ENCODE measurements around the gene DLL3.

DNA sequence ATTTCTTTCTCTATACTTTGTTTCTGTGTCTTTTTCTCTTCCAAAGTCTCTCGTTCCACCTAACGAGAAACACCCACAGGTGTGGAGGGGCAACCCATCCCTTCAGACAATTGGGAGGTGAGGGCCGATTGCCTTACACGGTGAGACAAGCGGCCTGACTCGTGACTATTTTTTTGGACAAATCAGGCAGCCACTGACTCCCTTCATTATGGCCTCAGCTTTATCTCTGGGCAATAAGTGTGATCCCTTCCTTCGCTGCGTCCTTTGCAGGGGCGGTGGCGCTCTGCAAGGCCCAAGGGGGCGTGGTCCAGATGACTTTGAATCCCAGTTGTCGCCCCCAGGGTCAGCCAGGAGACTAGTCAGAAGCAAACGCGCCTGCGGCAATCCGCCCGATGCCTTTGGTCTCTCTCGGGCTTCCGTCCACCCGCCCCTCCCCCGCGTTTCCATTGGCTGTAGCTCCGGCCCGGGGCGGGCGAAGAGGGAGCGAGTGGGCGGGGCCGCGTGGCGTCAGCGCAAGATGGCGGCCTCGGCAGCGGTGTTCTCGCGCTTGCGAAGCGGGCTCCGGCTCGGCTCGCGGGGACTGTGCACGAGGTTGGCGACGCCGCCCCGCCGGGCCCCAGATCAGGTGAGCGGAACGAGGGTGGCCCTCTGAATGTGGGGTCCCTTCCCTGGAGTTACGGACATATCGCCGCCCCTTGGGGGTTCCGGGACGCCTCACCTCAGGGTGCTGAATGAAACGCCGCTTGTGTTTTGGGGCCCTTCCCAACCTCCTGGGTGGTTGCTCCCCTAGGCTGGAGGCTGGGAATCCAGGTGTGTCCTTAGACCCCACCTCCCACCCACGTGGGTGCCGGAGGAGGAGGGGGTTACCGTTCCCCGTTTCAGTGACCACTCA is 18.2 kb upstream of the DLL3 start, which contains the start of gene TIMM50:
- TF ChIP-seq CTCF (IDR thresholded peaks at IDR 0.05; ENCODE audit: low read length) = no peak
- no peak for TF ChIP-seq EZH2 (IDR thresholded peaks at IDR 0.05; ENCODE audit: borderline replicate concordance, low read length)

Measured in OCI-LY1 (cell line).